Naive thymus-derived CD4-positive, alpha-beta T cell (primary cell): ENCODE measurements around the gene TBCD. TPM values are rescaled to one million over a fixed set of nuclear protein-coding genes. Genes with fewer than 3 reads are reported as not detected.

ENCODE experiments used
- ATAC-seq: fragments of 150-1000 bp; cut with Tn5 transposase; 2 replicates; pipeline ENCODE4 v1.10.0; 2021; ENCODE audit warnings: mild to moderate bottlenecking, moderate library complexity
- CTCF ChIA-PET: fragments of 350-600 bp; sonication (Branson Sonifier 250); formaldehyde crosslinking; loops from one replicate; lab custom pipeline; 2021; ENCODE audit warnings: antibody characterized with exemption; lab: Charles Lee
- POLR2A ChIA-PET: fragments of 350-600 bp; sonication (Branson Sonifier 250); formaldehyde crosslinking; loops from one replicate; lab custom pipeline; 2021; ENCODE audit warnings: antibody characterized with exemption, inconsistent platforms; lab: Charles Lee
- DNase-seq, 9 donors: peaks; one replicate each; pipeline versions ENCODE4 v3.0.0 to v3.0.0-alpha.2; 2020 to 2022; ENCODE audit warnings: mixed read lengths in 1 of 9
- H3K27ac ChIP-seq: one replicate; pipeline ENCODE4 v1.7.0; 2013; ENCODE audit warnings: mild to moderate bottlenecking, low read depth, low read length, moderate library complexity
- H3K27me3 ChIP-seq, 2 donors: one replicate each; pipeline ENCODE4 v1.7.0; 2013; ENCODE audit warnings: low read length in 2 of 2, mild to moderate bottlenecking in 2 of 2, moderate library complexity in 2 of 2; ENCODE audit not compliant: control insufficient read depth in 2 of 2, insufficient read depth in 2 of 2
- H3K36me3 ChIP-seq, 3 experiments: 1 replicate in 2 of 3; 2 replicates in 1 of 3; pipeline ENCODE4 v1.7.0; 2013; ENCODE audit warnings: low read length in 3 of 3, mild to moderate bottlenecking in 3 of 3, moderate library complexity in 1 of 3; ENCODE audit not compliant: insufficient read depth in 3 of 3, control insufficient read depth in 2 of 3
- H3K4me1 ChIP-seq, 2 donors: one replicate each; pipeline ENCODE4 v1.7.0; 2013; ENCODE audit warnings: low read length in 2 of 2, mild to moderate bottlenecking in 2 of 2, moderate library complexity in 1 of 2; ENCODE audit not compliant: control insufficient read depth in 2 of 2, insufficient read depth in 2 of 2
- H3K4me3 ChIP-seq: 2 replicates; pipeline ENCODE4 v1.7.0; 2013; ENCODE audit warnings: mild to moderate bottlenecking, low read length
- H3K9me3 ChIP-seq, 3 experiments: 1 replicate in 2 of 3; 2 replicates in 1 of 3; pipeline ENCODE4 v1.7.0; 2013; ENCODE audit warnings: low read length in 3 of 3; ENCODE audit not compliant: control insufficient read depth in 2 of 3
- H3K27ac Mint-ChIP-seq, 9 donors: one replicate each; pipeline ENCODE4 v1.8.0; 2020 to 2022; ENCODE audit warnings: mixed read lengths in 9 of 9, mild to moderate bottlenecking in 8 of 9, moderate library complexity in 5 of 9, inconsistent platforms in 2 of 9
- H3K27me3 Mint-ChIP-seq, 5 donors: one replicate each; pipeline ENCODE4 v1.8.0; 2021 to 2022; ENCODE audit warnings: mixed read lengths in 5 of 5, mild to moderate bottlenecking in 1 of 5
- H3K36me3 Mint-ChIP-seq, 5 donors: one replicate each; pipeline ENCODE4 v1.8.0; 2020 to 2022; ENCODE audit warnings: mixed read lengths in 5 of 5, mild to moderate bottlenecking in 3 of 5, inconsistent platforms in 1 of 5
- H3K4me1 Mint-ChIP-seq, 7 donors: one replicate each; pipeline ENCODE4 v1.8.0; 2020 to 2022; ENCODE audit warnings: mixed read lengths in 7 of 7, mild to moderate bottlenecking in 3 of 7, inconsistent platforms in 1 of 7
- H3K4me3 Mint-ChIP-seq, 10 donors: one replicate each; pipeline ENCODE4 v1.8.0; 2020 to 2022; ENCODE audit warnings: mild to moderate bottlenecking in 10 of 10, mixed read lengths in 10 of 10, moderate library complexity in 6 of 10, inconsistent platforms in 2 of 10
- H3K9me3 Mint-ChIP-seq, 11 donors: one replicate each; pipeline ENCODE4 v1.8.0; 2020 to 2022; ENCODE audit warnings: mixed read lengths in 11 of 11, mild to moderate bottlenecking in 4 of 11, inconsistent platforms in 1 of 11, moderate library complexity in 1 of 11
- intact Hi-C, 2 donors: fragments of 100-400 bp; cut with micrococcal nuclease; formaldehyde crosslinking; loops; one replicate each; pipeline ENCODE4 v1.15.1; 2023
- polyA plus RNA-seq, 2 donors: library from polyadenylated mRNA; unstranded; fragments of 300-500 nt; fragmentation: Illumina TruSeq; gene quantifications; one replicate each; pipeline ENCODE4 v1.2.3, GENCODE V29; 2021
- total RNA-seq, 6 experiments: library from RNA in 5 of 6; stranded (reverse) in 5 of 6; gene quantifications; 1 replicate in 5 of 6; 2 replicates in 1 of 6; pipeline ENCODE4 v1.2.3 and lab custom pipeline; 2021 to 2026

Gene TBCD
- total and polyA plus RNA-seq, 7 experiments from 2014 or later, result 61.5 to 255 (median 123) TPM

- no peak overlapping the region for H3K4me3 ChIP-seq
- peaks cover 18 to 34% (median 26%) of the 10 kb centered on the region in 7 donors for H3K4me1 Mint-ChIP-seq
- H3K36me3 Mint-ChIP-seq, result peaks cover 0 to 8% (median 4%) of the 10 kb centered on the region in 5 donors
- H3K9me3 ChIP-seq, result no peaks in the 10 kb centered on the region
- ChIA-PET CTCF (no interaction called here), POLR2A (interaction anchor here (1.1 kb wide), 1 partner anchor 10 kb away, joined by 4 read pairs; no protein-coding TSS in a partner anchor)
- DNase-seq, result no peak
- no peaks in the 10 kb centered on the region for H3K27me3 ChIP-seq
- H3K4me1 ChIP-seq, result peaks cover 7 to 8% of the 10 kb centered on the region in 2 donors
- H3K27me3 Mint-ChIP-seq, result no peaks in the 10 kb centered on the region
- no peak overlapping the region for H3K27ac ChIP-seq
- no peaks in the 10 kb centered on the region for H3K9me3 Mint-ChIP-seq
- no peak for ATAC-seq
- intact Hi-C loops, result loop anchor here in 1 of 2 donors (5.0 kb wide), 1 partner anchor 297 kb away; the partner anchor contains the start of gene NARF
- peak overlapping the region; percentile 19 to 87 (median 53) for H3K4me3 Mint-ChIP-seq
- peaks cover 0 to 7% (median 0%) of the 10 kb centered on the region in 3 experiments for H3K36me3 ChIP-seq
- H3K27ac Mint-ChIP-seq, result peak overlapping the region in 5 of 9 donors; percentile 24 to 55 (median 43)
Observed at GRCh38 chr17:82754297-82755208, 2.7 kb downstream of the TBCD start.

DNA sequence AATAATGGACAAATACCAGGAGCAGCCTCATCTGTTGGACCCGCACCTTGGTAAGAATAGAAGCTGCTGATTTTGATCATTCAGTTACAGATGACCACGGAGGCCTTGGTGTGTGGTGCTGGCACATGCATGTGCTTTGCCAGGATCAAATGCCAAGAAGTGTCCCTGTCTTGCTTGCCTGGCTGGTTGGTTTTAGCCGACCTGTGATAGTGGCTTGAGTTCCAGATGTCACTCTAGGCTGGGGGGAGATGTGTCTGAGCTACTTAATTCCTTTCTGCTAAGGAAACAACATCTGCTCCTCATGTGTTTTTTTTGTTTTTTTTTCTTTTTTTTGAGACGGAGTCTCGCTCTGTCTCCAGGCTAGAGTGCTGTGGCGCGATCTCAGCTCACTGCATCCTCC is 4.3 kb downstream of the TBCD start:
- intact Hi-C loops, result no loop called here
- peaks cover 0 to 16% (median 4%) of the 10 kb centered on the region in 5 donors for H3K36me3 Mint-ChIP-seq
- no peak overlapping the region for H3K4me3 Mint-ChIP-seq
- H3K4me1 Mint-ChIP-seq, result peaks cover 18 to 40% (median 32%) of the 10 kb centered on the region in 7 donors
- Histone ChIP-seq H3K27ac (no peak overlapping the region), H3K9me3 (no peaks in the 10 kb centered on the region), H3K36me3 (peaks cover 0 to 7% (median 0%) of the 10 kb centered on the region in 3 experiments), H3K4me1 (peaks cover 7 to 8% of the 10 kb centered on the region in 2 donors), H3K4me3 (no peak overlapping the region), H3K27me3 (no peaks in the 10 kb centered on the region)
- no peaks in the 10 kb centered on the region for H3K27me3 Mint-ChIP-seq
- ChIA-PET POLR2A (no interaction called here), CTCF (no interaction called here)
- no peak for DNase-seq
- no peak for ATAC-seq
- H3K27ac Mint-ChIP-seq, result no peak overlapping the region
- no peaks in the 10 kb centered on the region for H3K9me3 Mint-ChIP-seq

- peaks cover 6 to 56% (median 30%) of the 10 kb centered on the region in 5 donors for H3K36me3 Mint-ChIP-seq
- Histone ChIP-seq H3K4me1 (no peaks in the 10 kb centered on the region), H3K4me3 (no peak overlapping the region), H3K27me3 (no peaks in the 10 kb centered on the region), H3K9me3 (no peaks in the 10 kb centered on the region), H3K27ac (no peak overlapping the region), H3K36me3 (peaks cover 3 to 62% (median 5%) of the 10 kb centered on the region in 3 experiments)
- intact Hi-C loops, result loop anchor here in 1 of 2 donors (5.0 kb wide), 1 partner anchor 413 kb away; no protein-coding TSS in a partner anchor
- no peak for ATAC-seq
- no peak overlapping the region for H3K4me3 Mint-ChIP-seq
- H3K4me1 Mint-ChIP-seq, result peaks cover 7 to 21% (median 14%) of the 10 kb centered on the region in 7 donors
- no peaks in the 10 kb centered on the region for H3K9me3 Mint-ChIP-seq
- POLR2A ChIA-PET, result interaction anchor here (0.7 kb wide), 1 partner anchor 11 kb away, joined by 4 read pairs; no protein-coding TSS in a partner anchor
- no peaks in the 10 kb centered on the region for H3K27me3 Mint-ChIP-seq
- no peak for DNase-seq
- H3K27ac Mint-ChIP-seq, result peak overlapping the region in 2 of 9 donors; percentile 42 to 63
- CTCF ChIA-PET, result interaction anchor here (0.5 to 1.4 kb wide), 2 partner anchors 97 to 205 kb away, joined by 4 read pairs; no protein-coding TSS in a partner anchor
Observed at GRCh38 chr17:82765371-82765770, 13.5 kb downstream of the TBCD start.

GRCh38 chr17:82767041-82767754 is 15.3 kb downstream of the TBCD start:
- Mint-ChIP-seq H3K9me3 (no peaks in the 10 kb centered on the region), H3K27me3 (no peaks in the 10 kb centered on the region), H3K4me1 (peaks cover 7 to 20% (median 16%) of the 10 kb centered on the region in 7 donors), H3K36me3 (peaks cover 6 to 51% (median 27%) of the 10 kb centered on the region in 5 donors), H3K4me3 (no peak overlapping the region), H3K27ac (peak overlapping the region in 3 of 9 donors; percentile 21 to 36 (median 26))
- DNase-seq (peak in 5 of 9 donors; percentile 12 to 39 (median 23)), ATAC-seq (no peak)
- no peaks in the 10 kb centered on the region for H3K27me3 ChIP-seq
- H3K4me3 ChIP-seq, result no peak overlapping the region
- intact Hi-C loops, result loop anchor here in 1 of 2 donors (5.0 kb wide), 1 partner anchor 415 kb away; no protein-coding TSS in a partner anchor
- H3K9me3 ChIP-seq, result no peaks in the 10 kb centered on the region
- no peak overlapping the region for H3K27ac ChIP-seq
- CTCF ChIA-PET, result no interaction called here
- H3K36me3 ChIP-seq, result peaks cover 3 to 65% (median 5%) of the 10 kb centered on the region in 3 experiments
- peaks cover 0 to 1% of the 10 kb centered on the region in 2 donors for H3K4me1 ChIP-seq
- POLR2A ChIA-PET, result no interaction called here

DNA sequence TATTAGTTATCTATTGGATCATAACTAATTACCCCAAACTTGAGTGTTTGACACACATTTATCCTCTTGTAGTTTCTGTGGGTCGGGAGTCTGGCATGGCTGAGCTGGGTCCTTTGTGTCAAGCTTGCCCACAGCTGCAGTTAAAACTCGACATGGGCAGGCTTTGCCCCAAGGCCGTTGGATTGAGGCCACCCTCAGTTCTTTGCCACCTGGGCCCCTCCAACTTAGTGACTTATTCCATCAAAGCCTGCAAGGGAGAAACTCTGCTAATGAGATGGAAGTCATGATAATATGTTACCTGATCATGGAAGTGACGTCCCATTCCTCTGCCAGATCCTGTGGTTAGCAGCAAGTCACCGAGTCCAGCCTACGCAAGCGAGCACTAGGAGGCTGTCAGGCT is 17.2 kb downstream of the TBCD start:
- no peak for ATAC-seq
- Mint-ChIP-seq H3K27me3 (no peaks in the 10 kb centered on the region), H3K4me1 (peaks cover 7 to 21% (median 16%) of the 10 kb centered on the region in 7 donors), H3K27ac (no peak overlapping the region), H3K4me3 (no peak overlapping the region), H3K9me3 (no peaks in the 10 kb centered on the region), H3K36me3 (peaks cover 6 to 51% (median 21%) of the 10 kb centered on the region in 5 donors)
- no peak overlapping the region for H3K4me3 ChIP-seq
- POLR2A ChIA-PET, result no interaction called here
- no peak for DNase-seq
- intact Hi-C loops, result loop anchor here in 1 of 2 donors (5.0 kb wide), 1 partner anchor 417 kb away; no protein-coding TSS in a partner anchor
- peaks cover 0 to 58% (median 5%) of the 10 kb centered on the region in 3 experiments for H3K36me3 ChIP-seq
- no peaks in the 10 kb centered on the region for H3K9me3 ChIP-seq
- H3K27me3 ChIP-seq, result no peaks in the 10 kb centered on the region
- no peak overlapping the region for H3K27ac ChIP-seq
- CTCF ChIA-PET, result interaction anchor here (0.6 kb wide), 1 partner anchor 209 kb away, joined by 3 read pairs; no protein-coding TSS in a partner anchor
- peaks cover 0 to 3% of the 10 kb centered on the region in 2 donors for H3K4me1 ChIP-seq

GRCh38 chr17:82772026-82772425 is 20.2 kb downstream of the TBCD start:
- Mint-ChIP-seq H3K9me3 (no peaks in the 10 kb centered on the region), H3K27me3 (no peaks in the 10 kb centered on the region), H3K4me3 (no peak overlapping the region), H3K36me3 (peaks cover 6 to 39% (median 18%) of the 10 kb centered on the region in 5 donors), H3K4me1 (peaks cover 2 to 21% (median 15%) of the 10 kb centered on the region in 7 donors), H3K27ac (peak overlapping the region in 4 of 9 donors; percentile 1 to 66 (median 32))
- Histone ChIP-seq H3K27me3 (no peaks in the 10 kb centered on the region), H3K36me3 (peaks cover 0 to 37% (median 5%) of the 10 kb centered on the region in 3 experiments), H3K27ac (no peak overlapping the region), H3K9me3 (no peaks in the 10 kb centered on the region), H3K4me1 (peaks cover 8 to 19% of the 10 kb centered on the region in 2 donors), H3K4me3 (no peak overlapping the region)
- ChIA-PET POLR2A (no interaction called here), CTCF (interaction anchor here (1.0 to 1.3 kb wide), 2 partner anchors 103 to 146 kb away, joined by 3 read pairs; no protein-coding TSS in a partner anchor)
- intact Hi-C loops, result no loop called here
- DNase-seq, result no peak
- ATAC-seq, result no peak
